MM.1S (cell line): ENCODE data around the gene COLQ.

Experiments used
- DNase-seq: peaks from one replicate; pipeline ENCODE4 v3.0.0-alpha.2; 2015
- H2AFZ ChIP-seq: fragments of 300-600 bp; sonication (generic); 2 replicates; pipeline ENCODE4 v1.6.0; 2016; ENCODE audit warnings: antibody characterized with exemption, low read length
- H3F3A ChIP-seq: fragments of 300-600 bp; sonication (generic); 2 replicates; pipeline ENCODE4 v1.6.1; 2016; ENCODE audit warnings: mild to moderate bottlenecking, antibody characterized with exemption, low read length, moderate library complexity, mixed read lengths; ENCODE audit not compliant: insufficient read depth
- H3K27ac ChIP-seq: fragments of 300-600 bp; sonication (generic); 2 replicates; pipeline ENCODE4 v1.5.1; 2016; ENCODE audit warnings: mild to moderate bottlenecking, low read length
- H3K27me3 ChIP-seq: fragments of 300-600 bp; sonication (generic); replicated peaks from 2 replicates; pipeline ENCODE4 v1.6.0; 2016; ENCODE audit warnings: low read length; ENCODE audit not compliant: insufficient read depth
- H3K36me3 ChIP-seq: fragments of 300-600 bp; sonication (generic); replicated peaks from 2 replicates; pipeline ENCODE4 v1.6.1; 2016; ENCODE audit warnings: mild to moderate bottlenecking, low read length, mixed read lengths; ENCODE audit not compliant: insufficient read depth
- H3K4me1 ChIP-seq: fragments of 300-600 bp; sonication (generic); 2 replicates; pipeline ENCODE4 v1.6.1; 2016; ENCODE audit warnings: low read length, mixed read lengths
- H3K4me2 ChIP-seq: fragments of 300-600 bp; sonication (generic); 2 replicates; pipeline ENCODE4 v1.6.0; 2016; ENCODE audit warnings: low read depth, low read length
- H3K4me3 ChIP-seq: fragments of 300-600 bp; sonication (generic); 2 replicates; pipeline ENCODE4 v1.5.1; 2016; ENCODE audit warnings: low read length, mixed read lengths
- H3K79me2 ChIP-seq: fragments of 300-600 bp; sonication (generic); 2 replicates; pipeline ENCODE4 v1.6.1; 2016; ENCODE audit warnings: mixed run types, low read length, mixed read lengths
- H3K9ac ChIP-seq: fragments of 300-600 bp; sonication (generic); 2 replicates; pipeline ENCODE4 v1.6.1; 2016; ENCODE audit warnings: low read length, mixed read lengths
- H3K9me2 ChIP-seq: fragments of 300-600 bp; sonication (generic); replicated peaks from 2 replicates; pipeline ENCODE4 v1.6.1; 2016; ENCODE audit warnings: mild to moderate bottlenecking, low read length, mixed read lengths; ENCODE audit not compliant: insufficient read depth
- H3K9me3 ChIP-seq: fragments of 300-600 bp; sonication (generic); replicated peaks from 2 replicates; pipeline ENCODE4 v1.6.1; 2016; ENCODE audit warnings: mild to moderate bottlenecking, low read length, mixed read lengths; ENCODE audit not compliant: insufficient read depth
- H4K20me1 ChIP-seq: fragments of 300-600 bp; sonication (generic); 2 replicates; pipeline ENCODE4 v1.6.1; 2016; ENCODE audit warnings: mild to moderate bottlenecking, low read length, moderate library complexity, mixed read lengths; ENCODE audit not compliant: insufficient read depth
- CTCF ChIP-seq: fragments of 300-600 bp; sonication (generic); IDR thresholded peaks from 2 replicates; pipeline ENCODE4 v1.5.1; 2016; ENCODE audit warnings: antibody characterized with exemption, low read length, mixed read lengths
- EZH2 ChIP-seq: fragments of 300-600 bp; sonication (generic); optimal IDR thresholded peaks from 2 replicates; pipeline ENCODE3; 2017; ENCODE audit warnings: low read depth, mild to moderate bottlenecking, antibody characterized with exemption, low read length, mixed read lengths
- EZH2phosphoT487 ChIP-seq: fragments of 300-600 bp; sonication (generic); IDR thresholded peaks from 2 replicates; pipeline ENCODE4 v1.6.1; 2018; ENCODE audit warnings: antibody characterized with exemption, low read length

Gene COLQ

DNA sequence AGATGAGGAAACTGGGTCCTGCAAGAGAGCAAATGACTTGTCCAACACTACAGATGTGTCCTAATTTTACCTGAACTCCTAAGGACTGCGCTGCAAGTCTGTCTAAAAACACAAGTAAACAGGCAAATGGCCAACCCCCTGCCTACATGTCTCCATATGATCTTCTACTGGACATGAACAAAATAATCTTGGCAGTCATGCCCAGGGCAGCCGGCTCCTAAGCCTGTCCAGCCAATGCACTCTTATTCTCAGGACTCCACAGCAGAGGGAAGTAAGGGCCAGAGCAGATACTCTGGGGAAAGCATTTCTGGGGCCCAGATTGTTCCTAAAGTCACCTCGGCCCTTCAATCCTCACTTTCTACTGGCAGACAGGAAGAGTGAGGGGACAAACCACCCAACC lies 10.3 kb downstream of the COLQ start:
- H3K4me2 ChIP-seq, result no peak overlapping the region
- H4K20me1 ChIP-seq, result no peaks in the 10 kb centered on the region
- H3K27me3 ChIP-seq, result no peaks in the 10 kb centered on the region
- H3K79me2 ChIP-seq, result no peaks in the 10 kb centered on the region
- no peaks in the 10 kb centered on the region for H3K9me2 ChIP-seq
- no peak overlapping the region for H3K9ac ChIP-seq
- no peaks in the 10 kb centered on the region for H3K9me3 ChIP-seq
- H3K36me3 ChIP-seq, result no peaks in the 10 kb centered on the region
- H2AFZ ChIP-seq, result no peak overlapping the region
- TF ChIP-seq EZH2, result no peak
- TF ChIP-seq CTCF, result no peak
- TF ChIP-seq EZH2phosphoT487, result no peak
- H3K4me1 ChIP-seq, result no peaks in the 10 kb centered on the region
- no peaks in the 10 kb centered on the region for H3F3A ChIP-seq
- H3K27ac ChIP-seq, result no peak overlapping the region
- DNase-seq, result no peak
- no peak overlapping the region for H3K4me3 ChIP-seq

DNA sequence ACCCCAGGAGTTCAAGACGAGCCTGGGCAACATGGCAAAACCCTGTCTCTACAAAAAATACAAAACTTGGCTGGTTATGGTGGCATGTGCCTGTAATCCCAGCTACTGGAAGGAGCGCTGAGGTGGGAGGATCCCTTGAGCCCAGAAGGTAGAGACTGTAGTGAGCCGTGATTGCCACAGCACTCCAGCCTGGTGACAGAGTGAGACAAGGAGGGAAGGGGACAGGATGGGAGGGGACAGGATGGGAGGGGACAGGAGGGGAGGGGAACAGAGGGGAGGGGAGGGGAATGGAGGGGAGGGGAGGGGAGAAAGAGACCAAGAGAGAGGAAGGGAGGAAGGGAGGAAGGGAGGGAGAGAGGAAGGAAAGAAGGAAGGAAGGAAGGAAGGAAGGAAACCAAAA lies 11.0 kb downstream of the COLQ start:
- DNase-seq, result no peak
- no peaks in the 10 kb centered on the region for H3K36me3 ChIP-seq
- H2AFZ ChIP-seq, result no peak overlapping the region
- no peak overlapping the region for H3K9ac ChIP-seq
- H4K20me1 ChIP-seq, result no peaks in the 10 kb centered on the region
- H3K4me3 ChIP-seq, result no peak overlapping the region
- TF ChIP-seq EZH2phosphoT487 (no peak), CTCF (no peak), EZH2 (no peak)
- H3K79me2 ChIP-seq, result no peaks in the 10 kb centered on the region
- H3K4me2 ChIP-seq, result no peak overlapping the region
- no peaks in the 10 kb centered on the region for H3K4me1 ChIP-seq
- H3K27ac ChIP-seq, result no peak overlapping the region
- no peaks in the 10 kb centered on the region for H3K9me2 ChIP-seq
- no peaks in the 10 kb centered on the region for H3K27me3 ChIP-seq
- H3K9me3 ChIP-seq, result no peaks in the 10 kb centered on the region
- H3F3A ChIP-seq, result no peaks in the 10 kb centered on the region

GRCh38 chr3:15506571-15506970 lies 14.9 kb downstream of the COLQ start:
- no peak overlapping the region for H3K27ac ChIP-seq
- no peaks in the 10 kb centered on the region for H4K20me1 ChIP-seq
- H3K9ac ChIP-seq, result no peak overlapping the region
- no peaks in the 10 kb centered on the region for H3K36me3 ChIP-seq
- no peaks in the 10 kb centered on the region for H3F3A ChIP-seq
- H3K4me3 ChIP-seq, result no peak overlapping the region
- TF ChIP-seq CTCF (no peak), EZH2phosphoT487 (no peak), EZH2 (no peak)
- H3K79me2 ChIP-seq, result no peaks in the 10 kb centered on the region
- H3K4me1 ChIP-seq, result no peaks in the 10 kb centered on the region
- no peak for DNase-seq
- no peak overlapping the region for H2AFZ ChIP-seq
- H3K9me3 ChIP-seq, result no peaks in the 10 kb centered on the region
- no peaks in the 10 kb centered on the region for H3K27me3 ChIP-seq
- H3K4me2 ChIP-seq, result no peak overlapping the region
- H3K9me2 ChIP-seq, result no peaks in the 10 kb centered on the region
